ENCODE data around the gene SLC2A9.
A peak's percentile ranks its signal among the peaks of the same experiment; 100 is the strongest.

Gene SLC2A9

GRCh38 chr4:10048941-10049697, 27.8 kb upstream of the SLC2A9 start:
- peaks cover 0 to 10% (median 0%) of the 10 kb centered on the region in 11 experiments; a peak in 3 of 22 replicates for H3K9me3 ChIP-seq (replicated peaks in 1 of 11)
- TF ChIP-seq Cebpa-rat (IDR thresholded peaks at IDR 0.05), result no peak
- no peak overlapping the region for H3K4me3 ChIP-seq
- H3K4me1 ChIP-seq, result peaks cover 0 to 44% (median 31%) of the 10 kb centered on the region in 10 experiments; a peak in 15 of 20 replicates
- no peak overlapping the region for H3K27ac ChIP-seq
- no peak overlapping the region for H3K4me2 ChIP-seq
- H3K36me3 ChIP-seq, result no peaks in the 10 kb centered on the region
- H3K9ac ChIP-seq, result no peak overlapping the region
- no peaks in the 10 kb centered on the region for H3K27me3 ChIP-seq
- H4K20me1 ChIP-seq, result no peaks in the 10 kb centered on the region

GRCh38 chr4:10047967-10048366, 26.7 kb upstream of the SLC2A9 start:
- no peaks in the 10 kb centered on the region for H3K36me3 ChIP-seq
- H3K9ac ChIP-seq, result no peak overlapping the region
- no peaks in the 10 kb centered on the region for H4K20me1 ChIP-seq
- H3K27ac ChIP-seq, result no peak overlapping the region
- peaks cover 0 to 52% (median 37%) of the 10 kb centered on the region in 10 experiments; a peak in 15 of 20 replicates for H3K4me1 ChIP-seq
- no peak for TF ChIP-seq Cebpa-rat (IDR thresholded peaks at IDR 0.05)
- H3K4me2 ChIP-seq, result peak overlapping the region in 10 of 11 experiments; percentile 0 to 67 (median 24); a peak in 15 of 22 replicates
- no peaks in the 10 kb centered on the region for H3K27me3 ChIP-seq
- H3K4me3 ChIP-seq, result no peak overlapping the region
- H3K9me3 ChIP-seq (replicated peaks in 1 of 11), result peaks cover under 1 to 18% (median 9%) of the 10 kb centered on the region in 11 experiments; a peak in 19 of 22 replicates

GRCh38 chr4:10046471-10046870, 25.2 kb upstream of the SLC2A9 start:
- TF ChIP-seq Cebpa-rat (IDR thresholded peaks at IDR 0.05), result no peak
- H3K27me3 ChIP-seq, result no peaks in the 10 kb centered on the region
- H3K4me3 ChIP-seq, result no peak overlapping the region
- H3K36me3 ChIP-seq, result peaks cover 0 to 4% (median 0%) of the 10 kb centered on the region in 11 experiments; a peak in 2 of 22 replicates
- H3K9me3 ChIP-seq (replicated peaks in 1 of 11), result peaks cover 12 to 33% (median 23%) of the 10 kb centered on the region in 11 experiments
- H3K4me1 ChIP-seq, result peaks cover 0 to 52% (median 37%) of the 10 kb centered on the region in 10 experiments; a peak in 15 of 20 replicates
- H4K20me1 ChIP-seq, result no peaks in the 10 kb centered on the region
- no peak overlapping the region for H3K9ac ChIP-seq
- H3K4me2 ChIP-seq, result peak overlapping the region in 6 of 11 experiments; percentile 49 to 76 (median 68); a peak in 11 of 22 replicates
- peak overlapping the region in 7 of 11 experiments; percentile 3 to 87 (median 77); a peak in 9 of 22 replicates for H3K27ac ChIP-seq

- TF ChIP-seq Cebpa-rat (IDR thresholded peaks at IDR 0.05), result no peak
- Histone ChIP-seq H3K4me2 (peak overlapping the region in 7 of 11 experiments; percentile 22 to 76 (median 65); a peak in 13 of 22 replicates), H3K27ac (peak overlapping the region in 9 of 11 experiments; percentile 56 to 87 (median 74); a peak in 17 of 22 replicates), H4K20me1 (no peaks in the 10 kb centered on the region), H3K9ac (peak overlapping the region in 3 of 11 experiments; percentile 35 to 65 (median 64); a peak in 5 of 22 replicates), H3K4me1 (peaks cover 0 to 52% (median 37%) of the 10 kb centered on the region in 10 experiments; a peak in 15 of 20 replicates), H3K4me3 (no peak overlapping the region), H3K36me3 (peaks cover 0 to 4% (median 0%) of the 10 kb centered on the region in 11 experiments; a peak in 2 of 22 replicates), H3K9me3 (replicated peaks in 1 of 11) (peaks cover 12 to 42% (median 24%) of the 10 kb centered on the region in 11 experiments), H3K27me3 (no peaks in the 10 kb centered on the region)
Measured at GRCh38 chr4:10045481-10045880, 24.2 kb upstream of the SLC2A9 start.

GRCh38 chr4:10041036-10041435, 19.7 kb upstream of the SLC2A9 start:
- peaks cover 12 to 31% (median 23%) of the 10 kb centered on the region in 11 experiments for H3K9me3 ChIP-seq (replicated peaks in 1 of 11)
- H3K9ac ChIP-seq, result no peak overlapping the region
- H3K36me3 ChIP-seq, result peaks cover 0 to 4% (median 0%) of the 10 kb centered on the region in 11 experiments; a peak in 2 of 22 replicates
- H3K4me3 ChIP-seq, result no peak overlapping the region
- H3K27me3 ChIP-seq, result no peaks in the 10 kb centered on the region
- H4K20me1 ChIP-seq, result no peaks in the 10 kb centered on the region
- no peak overlapping the region for H3K27ac ChIP-seq
- no peak for TF ChIP-seq Cebpa-rat (IDR thresholded peaks at IDR 0.05)
- H3K4me1 ChIP-seq, result peaks cover 0 to 28% (median 23%) of the 10 kb centered on the region in 10 experiments; a peak in 14 of 20 replicates
- H3K4me2 ChIP-seq, result no peak overlapping the region

- Histone ChIP-seq H3K27ac (no peak overlapping the region), H3K4me3 (no peak overlapping the region), H3K27me3 (no peaks in the 10 kb centered on the region), H3K9ac (no peak overlapping the region), H4K20me1 (no peaks in the 10 kb centered on the region), H3K4me1 (peaks cover 0 to 21% (median 16%) of the 10 kb centered on the region in 10 experiments; a peak in 14 of 20 replicates), H3K9me3 (replicated peaks in 1 of 11) (peaks cover 12 to 31% (median 23%) of the 10 kb centered on the region in 11 experiments), H3K36me3 (peaks cover 0 to 4% (median 0%) of the 10 kb centered on the region in 11 experiments; a peak in 2 of 22 replicates), H3K4me2 (no peak overlapping the region)
- TF ChIP-seq Cebpa-rat (IDR thresholded peaks at IDR 0.05), result no peak
Measured at GRCh38 chr4:10040049-10040892, 19.0 kb upstream of the SLC2A9 start.

- Histone ChIP-seq H3K4me3 (no peak overlapping the region), H3K27ac (no peak overlapping the region), H3K4me2 (no peak overlapping the region), H3K27me3 (no peaks in the 10 kb centered on the region), H3K36me3 (no peaks in the 10 kb centered on the region), H3K9ac (no peak overlapping the region), H3K9me3 (replicated peaks in 1 of 11) (peaks cover 1 to 12% (median 6%) of the 10 kb centered on the region in 11 experiments; a peak in 20 of 22 replicates), H4K20me1 (no peaks in the 10 kb centered on the region), H3K4me1 (peaks cover 26 to 36% (median 29%) of the 10 kb centered on the region in 10 experiments)
- no peak for TF ChIP-seq Cebpa-rat (IDR thresholded peaks at IDR 0.05)
Measured at GRCh38 chr4:10036807-10037342, 15.6 kb upstream of the SLC2A9 start.

- Histone ChIP-seq H3K4me3 (no peak overlapping the region), H4K20me1 (no peaks in the 10 kb centered on the region), H3K4me1 (peaks cover 41 to 53% (median 45%) of the 10 kb centered on the region in 10 experiments), H3K9ac (no peak overlapping the region), H3K27me3 (no peaks in the 10 kb centered on the region), H3K9me3 (replicated peaks in 1 of 11) (no peaks in the 10 kb centered on the region), H3K4me2 (peak overlapping the region in 3 of 11 experiments; percentile 77 to 91 (median 90); a peak in 4 of 22 replicates), H3K36me3 (no peaks in the 10 kb centered on the region), H3K27ac (peak overlapping the region in 4 of 11 experiments; percentile 14 to 78 (median 48); a peak in 4 of 22 replicates)
- TF ChIP-seq Cebpa-rat (IDR thresholded peaks at IDR 0.05), result no peak
Measured at GRCh38 chr4:10035130-10035529, 13.8 kb upstream of the SLC2A9 start.

Measured in BLaER1 treated with 17β-estradiol and CSF1 and Interleukin-3, amounts not matched to agents 10 nM and 100 nM (cell line).